Gastrocnemius medialis (tissue), 4 donors: ENCODE data around the gene OSGEP. TPM values are rescaled to one million over a fixed set of nuclear protein-coding genes. Genes with fewer than 3 reads are reported as not detected.

Experiments
- ATAC-seq, 2 donors: fragments of 150-250 bp; one replicate each; pipeline ENCODE4 v1.9.1; 2016
- DNase-seq, 2 donors: peaks; one replicate each; pipeline ENCODE4 v3.0.0-alpha.2; 2019
- H3K27ac ChIP-seq, 4 donors: fragments of 200-600 bp; sonication (generic); 1 replicate in 1 of 4; 2 replicates in 3 of 4; pipeline ENCODE4 v1.5.1; 2016 to 2018; ENCODE audit warnings: mild to moderate bottlenecking in 2 of 4, moderate library complexity in 1 of 4
- H3K27me3 ChIP-seq, 3 donors: fragments of 200-600 bp; sonication (generic) in 2 of 3; 1 replicate in 1 of 3; 2 replicates in 2 of 3; pipeline versions ENCODE4 v1.5.1 to v1.6.0; 2016 to 2019; ENCODE audit warnings: mild to moderate bottlenecking in 1 of 3, moderate library complexity in 1 of 3
- H3K36me3 ChIP-seq, 2 donors: fragments of 200-600 bp; sonication (generic) in 1 of 2; one replicate each; pipeline ENCODE4 v1.5.1; 2017 to 2018
- H3K4me1 ChIP-seq, 2 donors: fragments of 200-600 bp; sonication (generic) in 1 of 2; one replicate each; pipeline ENCODE4 v1.5.1; 2016 to 2017; ENCODE audit warnings: mild to moderate bottlenecking in 2 of 2
- H3K4me3 ChIP-seq, 4 donors: fragments of 200-600 bp; sonication (generic) in 3 of 4; 1 replicate in 1 of 4; 2 replicates in 3 of 4; pipeline ENCODE4 v1.5.1; 2016 to 2019; ENCODE audit warnings: mild to moderate bottlenecking in 2 of 4
- H3K9me3 ChIP-seq, 3 donors: fragments of 200-600 bp; sonication (generic) in 2 of 3; 1 replicate in 1 of 3; 2 replicates in 2 of 3; pipeline ENCODE4 v1.5.1; 2016 to 2019
- POLR2A ChIP-seq, 2 donors: fragments of 450-650 bp; IDR thresholded peaks; one replicate each; pipeline ENCODE4 v1.6.1; 2017; ENCODE audit warnings: antibody characterized with exemption in 2 of 2, mild to moderate bottlenecking in 2 of 2, moderate library complexity in 2 of 2
- in situ Hi-C, 4 donors: fragments of 200-750 bp; cut with MboI; loops; one replicate each; pipeline versions ENCODE4 v1.15.0 to v1.8.0; 2017; ENCODE audit warnings: low sequenced_read_pairs in 4 of 4
- intact Hi-C: fragments of 100-400 bp; cut with DNase I; formaldehyde crosslinking; loops from one replicate; pipeline ENCODE4 v1.15.1; 2023; ENCODE audit warnings: low total_unique reads
- total RNA-seq, 4 donors: library from RNA; depleted of rRNA; stranded (reverse); fragments of >200 nt; gene quantifications; one replicate each; pipeline versions ENCODE4 v1.1.0 to v1.2.3, GENCODE V29; 2016
- TF ChIP-seq, protein P1 (sequence below), 5 experiments: fragments of 450-650 bp in 3 of 5; fragments of 200-600 bp in 2 of 5; sonication (generic) in 2 of 5; IDR thresholded peaks in 4 of 5; conservative IDR thresholded peaks in 1 of 5; 1 replicate in 4 of 5; 2 replicates in 1 of 5; pipeline ENCODE4 v1.5.1; 2016 to 2019; ENCODE audit warnings: antibody characterized with exemption in 5 of 5, mild to moderate bottlenecking in 3 of 5, moderate library complexity in 3 of 5

Gene OSGEP
- total RNA-seq, 4 donors from 2014 or later, result 15.8 to 21.7 (median 20.5) TPM

- DNase-seq, result no peak
- Histone ChIP-seq H3K27ac (no peak overlapping the region), H3K36me3 (peaks cover 0 to 12% of the 10 kb centered on the region in 2 donors), H3K4me1 (peaks cover 7% of the 10 kb centered on the region in 2 donors), H3K27me3 (no peaks in the 10 kb centered on the region), H3K9me3 (no peaks in the 10 kb centered on the region), H3K4me3 (no peak overlapping the region)
- no peak for TF ChIP-seq POLR2A (IDR thresholded peaks at IDR 0.05)
- TF ChIP-seq, protein P1, sequence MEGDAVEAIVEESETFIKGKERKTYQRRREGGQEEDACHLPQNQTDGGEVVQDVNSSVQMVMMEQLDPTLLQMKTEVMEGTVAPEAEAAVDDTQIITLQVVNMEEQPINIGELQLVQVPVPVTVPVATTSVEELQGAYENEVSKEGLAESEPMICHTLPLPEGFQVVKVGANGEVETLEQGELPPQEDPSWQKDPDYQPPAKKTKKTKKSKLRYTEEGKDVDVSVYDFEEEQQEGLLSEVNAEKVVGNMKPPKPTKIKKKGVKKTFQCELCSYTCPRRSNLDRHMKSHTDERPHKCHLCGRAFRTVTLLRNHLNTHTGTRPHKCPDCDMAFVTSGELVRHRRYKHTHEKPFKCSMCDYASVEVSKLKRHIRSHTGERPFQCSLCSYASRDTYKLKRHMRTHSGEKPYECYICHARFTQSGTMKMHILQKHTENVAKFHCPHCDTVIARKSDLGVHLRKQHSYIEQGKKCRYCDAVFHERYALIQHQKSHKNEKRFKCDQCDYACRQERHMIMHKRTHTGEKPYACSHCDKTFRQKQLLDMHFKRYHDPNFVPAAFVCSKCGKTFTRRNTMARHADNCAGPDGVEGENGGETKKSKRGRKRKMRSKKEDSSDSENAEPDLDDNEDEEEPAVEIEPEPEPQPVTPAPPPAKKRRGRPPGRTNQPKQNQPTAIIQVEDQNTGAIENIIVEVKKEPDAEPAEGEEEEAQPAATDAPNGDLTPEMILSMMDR (IDR thresholded peaks at IDR 0.05 in 4 of 5, conservative IDR thresholded peaks at IDR 0.05 in 1 of 5), result no peak
- intact Hi-C loops (no loop called here), in situ Hi-C loops (no loop called here)
- ATAC-seq, result no peak
These were observed 13.2 kb downstream of the OSGEP start for GRCh38 chr14:20441461-20441860.

DNA sequence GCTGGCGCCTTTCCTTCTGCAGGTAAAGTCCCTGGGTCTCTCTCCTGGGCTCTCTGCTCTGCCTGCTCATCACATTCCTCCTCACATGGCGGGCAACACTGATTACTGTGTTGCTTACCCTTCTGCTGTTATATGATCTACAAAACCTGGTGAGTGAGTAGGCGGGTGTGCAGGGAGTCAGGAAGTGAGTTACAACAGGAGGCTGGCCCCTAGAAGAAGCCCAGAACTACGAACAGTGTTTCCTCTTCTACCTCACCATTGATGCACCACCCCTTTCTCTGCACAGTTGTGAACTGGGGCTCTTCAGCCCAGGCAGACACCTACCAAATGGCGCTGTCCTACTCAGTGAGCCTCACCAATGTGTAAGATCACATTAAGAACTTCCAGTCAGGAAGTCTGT lies 13.7 kb downstream of the OSGEP start:
- intact Hi-C loops, result no loop called here
- DNase-seq (no peak), ATAC-seq (no peak)
- peaks cover 0 to 6% of the 10 kb centered on the region in 2 donors for H3K36me3 ChIP-seq
- in situ Hi-C loops, result no loop called here
- no peak overlapping the region for H3K4me3 ChIP-seq
- H3K9me3 ChIP-seq, result no peaks in the 10 kb centered on the region
- H3K27me3 ChIP-seq, result no peaks in the 10 kb centered on the region
- no peak overlapping the region for H3K27ac ChIP-seq
- peaks cover 12 to 13% of the 10 kb centered on the region in 2 donors for H3K4me1 ChIP-seq
- TF ChIP-seq, protein P1 (IDR thresholded peaks at IDR 0.05 in 4 of 5, conservative IDR thresholded peaks at IDR 0.05 in 1 of 5), result no peak
- no peak for TF ChIP-seq POLR2A (IDR thresholded peaks at IDR 0.05)

- TF ChIP-seq, protein P1 (IDR thresholded peaks at IDR 0.05 in 4 of 5, conservative IDR thresholded peaks at IDR 0.05 in 1 of 5), result no peak
- TF ChIP-seq POLR2A (IDR thresholded peaks at IDR 0.05), result no peak
- no peaks in the 10 kb centered on the region for H3K9me3 ChIP-seq
- DNase-seq, result no peak
- intact Hi-C loops, result no loop called here
- peaks cover 17% of the 10 kb centered on the region in 2 donors for H3K4me1 ChIP-seq
- no peak for ATAC-seq
- no peak overlapping the region for H3K4me3 ChIP-seq
- H3K27me3 ChIP-seq, result no peaks in the 10 kb centered on the region
- in situ Hi-C loops, result no loop called here
- no peak overlapping the region for H3K27ac ChIP-seq
- peaks cover 0 to 2% of the 10 kb centered on the region in 2 donors for H3K36me3 ChIP-seq
These were observed 14.1 kb downstream of the OSGEP start for GRCh38 chr14:20440465-20440864.

DNA sequence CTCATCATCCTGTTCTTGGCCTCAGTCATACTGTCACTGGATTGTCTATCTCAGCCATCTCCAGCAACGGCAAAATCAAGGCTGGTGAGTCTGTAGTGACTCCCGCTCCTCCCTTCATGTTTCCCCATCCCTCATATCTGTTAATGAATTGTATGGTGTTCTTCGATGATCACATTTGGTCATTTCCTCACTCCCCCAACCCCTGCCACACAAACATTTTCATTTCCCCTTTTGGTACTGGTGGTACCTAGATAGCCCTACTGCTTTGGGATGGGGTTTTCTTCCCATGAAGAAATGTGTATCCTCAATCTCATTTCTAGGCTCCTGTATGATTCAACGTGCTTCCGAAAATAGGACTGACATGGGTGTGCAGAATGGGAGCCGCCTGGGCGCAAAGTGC lies 15.9 kb downstream of the OSGEP start:
- DNase-seq (no peak), ATAC-seq (no peak)
- in situ Hi-C loops, result no loop called here

More for the DNA sequence above, 15.9 kb downstream of the OSGEP start:
- no peak for TF ChIP-seq POLR2A (IDR thresholded peaks at IDR 0.05)
- TF ChIP-seq, protein P1 (IDR thresholded peaks at IDR 0.05 in 4 of 5, conservative IDR thresholded peaks at IDR 0.05 in 1 of 5), result no peak
- no peaks in the 10 kb centered on the region for H3K9me3 ChIP-seq
- H3K27ac ChIP-seq, result no peak overlapping the region
- intact Hi-C loops, result no loop called here
- no peaks in the 10 kb centered on the region for H3K36me3 ChIP-seq
- no peak overlapping the region for H3K4me3 ChIP-seq
- H3K4me1 ChIP-seq, result peaks cover 32 to 33% of the 10 kb centered on the region in 2 donors
- H3K27me3 ChIP-seq, result no peaks in the 10 kb centered on the region
